Measurements from ENCODE around the gene FAM168A. TPM values are rescaled to one million over a fixed set of nuclear protein-coding genes. Genes with fewer than 3 reads are reported as not detected.
"Not testable (repeated sequence)": the region's sequence is repeated elsewhere in the genome, so short reads cannot be mapped to it uniquely, and the experiment has no call there.

The FAM168A gene
- total RNA-seq, 1 donor from 2014 or later: 21.2 TPM

DNA sequence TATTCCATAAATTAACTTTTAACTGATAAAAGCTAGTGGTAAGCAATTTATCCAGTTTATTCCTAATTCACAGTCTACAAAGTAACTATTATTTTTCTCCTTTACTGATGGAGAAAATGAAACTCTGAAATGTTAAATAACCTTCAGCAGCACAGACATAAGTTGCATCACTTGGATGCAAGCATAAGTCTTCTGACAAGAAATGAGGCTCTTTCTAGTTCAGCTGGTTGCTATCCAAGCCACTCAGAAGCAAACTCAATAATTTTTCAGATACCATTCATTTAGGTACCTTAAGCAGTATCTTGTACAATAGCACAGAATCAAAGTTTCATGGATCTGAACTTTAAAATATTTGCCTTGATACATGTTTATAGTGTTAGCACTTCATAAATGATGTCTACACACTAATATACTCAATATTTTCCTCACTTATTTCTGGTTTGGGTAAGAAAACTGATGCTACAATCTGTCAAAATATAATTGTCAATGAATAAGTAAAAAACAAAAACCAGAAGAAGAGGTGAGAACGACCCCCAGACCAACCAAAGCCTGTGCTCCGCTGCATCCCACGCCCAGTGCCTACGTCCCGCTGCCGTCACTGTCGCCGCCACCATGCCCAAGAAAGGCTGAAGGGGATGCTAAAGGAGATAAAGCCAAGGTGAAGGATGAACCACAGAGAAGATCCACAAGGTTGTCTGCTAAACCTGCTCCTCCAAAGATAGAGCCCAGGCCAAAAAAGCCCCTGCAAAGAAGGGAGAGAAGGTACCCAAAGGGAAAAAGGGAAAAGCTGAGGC, 18.1 kb downstream of the FAM168A start:
- no peak for TF ChIP-seq CTCF (IDR thresholded peaks at IDR 0.05; ENCODE audit: unreplicated experiment)
- no peaks in the 10 kb centered on the region for H3K9me3 Mint-ChIP-seq (ENCODE audit: unreplicated experiment)
- no peaks in the 10 kb centered on the region for H3K4me1 Mint-ChIP-seq (ENCODE audit: unreplicated experiment)
- no peak for DNase-seq (ENCODE audit: low spot score)
- H3K4me3 Mint-ChIP-seq (ENCODE audit: unreplicated experiment): no peak overlapping the region
- no peak overlapping the region for H3K27ac Mint-ChIP-seq (ENCODE audit: unreplicated experiment)
- H3K27me3 Mint-ChIP-seq (ENCODE audit: unreplicated experiment): no peaks in the 10 kb centered on the region
- peaks cover 6% of the 10 kb centered on the region for H3K36me3 Mint-ChIP-seq (ENCODE audit: low read depth, unreplicated experiment)

DNA sequence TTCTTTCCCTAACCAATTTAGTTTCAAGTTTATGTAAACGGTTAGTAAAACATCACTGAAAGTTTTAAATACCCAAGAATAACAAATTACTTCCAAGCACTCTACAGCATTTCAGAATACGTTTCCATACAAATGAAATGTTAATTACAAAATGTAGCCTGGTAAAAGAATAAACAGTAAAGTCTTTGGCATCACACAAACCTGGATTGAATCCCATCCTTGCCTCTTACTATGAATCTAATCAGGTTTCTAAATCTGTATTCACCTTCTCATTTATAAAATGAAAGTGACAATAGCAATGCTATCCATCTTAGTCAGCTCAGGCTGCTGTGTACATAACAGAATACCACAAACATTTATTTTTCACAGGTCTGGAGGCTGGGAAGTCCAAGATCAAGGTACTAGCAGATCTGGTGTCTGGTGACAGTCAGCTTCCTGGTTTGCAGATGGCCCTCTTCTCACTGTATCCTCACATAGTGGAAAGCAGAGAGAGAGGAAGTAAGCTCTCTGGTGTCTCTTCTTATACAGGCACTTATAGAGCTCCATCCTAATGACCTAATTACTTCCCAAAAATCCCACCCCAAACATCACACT, 19.2 kb downstream of the FAM168A start:
- H3K27me3 Mint-ChIP-seq (ENCODE audit: unreplicated experiment): no peaks in the 10 kb centered on the region
- H3K4me3 Mint-ChIP-seq (ENCODE audit: unreplicated experiment): no peak overlapping the region
- no peak for DNase-seq (ENCODE audit: low spot score)
- TF ChIP-seq CTCF (IDR thresholded peaks at IDR 0.05; ENCODE audit: unreplicated experiment): no peak
- no peaks in the 10 kb centered on the region for H3K9me3 Mint-ChIP-seq (ENCODE audit: unreplicated experiment)
- H3K36me3 Mint-ChIP-seq (ENCODE audit: low read depth, unreplicated experiment): peaks cover 6% of the 10 kb centered on the region
- H3K27ac Mint-ChIP-seq (ENCODE audit: unreplicated experiment): no peak overlapping the region
- H3K4me1 Mint-ChIP-seq (ENCODE audit: unreplicated experiment): no peaks in the 10 kb centered on the region

DNA sequence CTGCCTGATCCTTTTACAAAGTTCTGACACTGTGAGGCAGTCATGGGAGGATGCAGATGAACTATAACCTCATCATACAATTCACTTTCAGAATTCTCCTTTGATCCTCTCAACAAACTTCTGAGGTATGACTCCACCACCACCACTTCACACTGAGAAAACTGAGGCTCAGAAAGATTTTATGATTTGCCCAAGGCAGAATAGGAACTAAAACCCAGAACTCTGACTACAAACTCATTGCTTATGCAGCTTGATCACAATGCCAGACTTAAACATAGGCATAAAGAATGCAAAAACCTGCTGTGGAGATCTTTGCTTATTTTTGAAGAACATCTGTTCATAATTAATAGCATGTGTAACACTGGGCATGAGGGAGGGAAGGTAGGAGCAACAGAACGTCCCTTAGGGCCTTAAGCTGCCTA, 20.4 kb downstream of the FAM168A start:
- no peak overlapping the region for H3K27ac Mint-ChIP-seq (ENCODE audit: unreplicated experiment)
- H3K4me3 Mint-ChIP-seq (ENCODE audit: unreplicated experiment): no peak overlapping the region
- peaks cover 13% of the 10 kb centered on the region for H3K36me3 Mint-ChIP-seq (ENCODE audit: low read depth, unreplicated experiment)
- H3K4me1 Mint-ChIP-seq (ENCODE audit: unreplicated experiment): no peaks in the 10 kb centered on the region
- no peaks in the 10 kb centered on the region for H3K9me3 Mint-ChIP-seq (ENCODE audit: unreplicated experiment)
- TF ChIP-seq CTCF (IDR thresholded peaks at IDR 0.05; ENCODE audit: unreplicated experiment): no peak
- DNase-seq (ENCODE audit: low spot score): no peak
- no peaks in the 10 kb centered on the region for H3K27me3 Mint-ChIP-seq (ENCODE audit: unreplicated experiment)

DNA sequence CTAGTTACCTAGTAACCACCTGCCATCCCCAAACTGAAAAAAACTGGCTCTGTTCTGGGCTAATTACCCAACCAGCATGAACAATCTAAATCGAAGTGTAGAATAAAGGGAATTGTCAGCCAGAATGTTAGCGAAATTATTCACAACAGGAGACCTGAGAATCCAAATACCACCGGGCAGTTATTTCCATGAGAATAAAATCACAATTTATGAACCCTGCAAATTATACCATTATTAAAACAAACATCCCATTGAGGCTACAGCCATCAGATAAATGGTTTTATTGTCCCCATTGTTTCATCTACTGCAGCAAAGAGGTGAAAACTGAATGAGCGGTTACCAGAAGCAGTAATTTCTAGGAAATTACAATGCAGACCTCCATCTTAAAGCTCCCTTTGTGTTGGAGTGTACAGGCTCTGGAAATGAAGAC, 21.7 kb downstream of the FAM168A start:
- Mint-ChIP-seq H3K9me3 (ENCODE audit: unreplicated experiment) (no peaks in the 10 kb centered on the region), H3K4me1 (ENCODE audit: unreplicated experiment) (no peaks in the 10 kb centered on the region), H3K4me3 (ENCODE audit: unreplicated experiment) (no peak overlapping the region), H3K36me3 (ENCODE audit: low read depth, unreplicated experiment) (peaks cover 13% of the 10 kb centered on the region), H3K27ac (ENCODE audit: unreplicated experiment) (no peak overlapping the region), H3K27me3 (ENCODE audit: unreplicated experiment) (no peaks in the 10 kb centered on the region)
- no peak for DNase-seq (ENCODE audit: low spot score)
- TF ChIP-seq CTCF (IDR thresholded peaks at IDR 0.05; ENCODE audit: unreplicated experiment): no peak

GRCh38 chr11:73571982-73572381, 25.9 kb downstream of the FAM168A start:
- DNase-seq (ENCODE audit: low spot score); H3K27me3 Mint-ChIP-seq (ENCODE audit: unreplicated experiment); H3K4me1 Mint-ChIP-seq (ENCODE audit: unreplicated experiment); H3K27ac Mint-ChIP-seq (ENCODE audit: unreplicated experiment); H3K4me3 Mint-ChIP-seq (ENCODE audit: unreplicated experiment); H3K9me3 Mint-ChIP-seq (ENCODE audit: unreplicated experiment): not testable (repeated sequence)
- peaks cover 10% of the 10 kb centered on the region for H3K36me3 Mint-ChIP-seq (ENCODE audit: low read depth, unreplicated experiment)

Measured in endothelial cell (in vitro differentiated cells).